K562 (cell line): Measurements from ENCODE around the gene PCBP3. TPM values are rescaled to one million over a fixed set of nuclear protein-coding genes. Genes with fewer than 3 reads are reported as not detected.

Source experiments
- ATAC-seq: fragments of 200-7000 bp; cut with Tn5 transposase; 3 replicates; pipeline ENCODE4 v1.9.1; 2020; ENCODE audit warnings: moderate library complexity
- BruUV-seq: library from RNA; stranded (reverse); fragments of 400-500 nt; replicated peaks from 2 replicates; lab custom pipeline; 2021; lab: Mats Ljungman, UMichigan
- CTCF ChIA-PET: fragments of 300-600 bp; formaldehyde crosslinking; extraction: SDS; loops from one replicate; lab custom pipeline; 2021; ENCODE audit warnings: low intra/inter-chr PET ratio; lab: Yijun Ruan, JAX
- POLR2A ChIA-PET: fragments of 300-600, 350-650 bp; sonication (Branson Sonifier 250); formaldehyde crosslinking; extraction: SDS; loops from one replicate; lab custom pipeline; 2021; ENCODE audit warnings: antibody characterized with exemption, inconsistent platforms; lab: Yijun Ruan, JAX
- DNase-seq, 4 experiments: peaks; one replicate each; pipeline versions ENCODE4 v3.0.0 to v3.0.0-alpha.2; 2011 to 2018; ENCODE audit warnings: low spot score in 3 of 4, mixed read lengths in 3 of 4; ENCODE audit errors: extremely low read depth in 1 of 4
- FAIRE-seq: peaks from 2 replicates; lab custom pipeline; 2011; peaks lifted over from hg19 to GRCh38; lab: Jason Lieb, UNC
- H2AFZ ChIP-seq: 2 replicates; pipeline ENCODE4 v1.6.0; 2011; ENCODE audit warnings: low read depth, low read length, control low read depth, inconsistent platforms
- H3K27ac ChIP-seq: fragments of 200-600 bp; 3 replicates; pipeline ENCODE4 v1.8.0; 2011; ENCODE audit warnings: low read depth, mild to moderate bottlenecking, control low read depth, inconsistent platforms, low read length, moderate library complexity, mixed read lengths; ENCODE audit errors: extremely low read depth
- H3K27me3 ChIP-seq, 2 experiments: fragments of 300-600 bp in 1 of 2; 2 replicates in 1 of 2; 3 replicates in 1 of 2; pipeline versions ENCODE4 v1.6.0 to v1.8.0; 2011; ENCODE audit warnings: inconsistent platforms in 2 of 2, low read length in 2 of 2, mild to moderate bottlenecking in 1 of 2, mixed read lengths in 1 of 2, moderate library complexity in 1 of 2; ENCODE audit not compliant: control insufficient read depth in 2 of 2, insufficient read depth in 2 of 2
- H3K36me3 ChIP-seq: fragments of 300-600 bp; 3 replicates; pipeline ENCODE4 v1.8.0; 2011; ENCODE audit warnings: mild to moderate bottlenecking, low read length, inconsistent platforms; ENCODE audit not compliant: control insufficient read depth, insufficient read depth
- H3K4me1 ChIP-seq, 2 experiments: fragments of 200-600 bp in 1 of 2; replicated peaks in 1 of 2; 2 replicates in 1 of 2; 3 replicates in 1 of 2; pipeline versions ENCODE4 v1.5.1 to v1.8.0; 2011; ENCODE audit warnings: inconsistent platforms in 2 of 2, low read length in 2 of 2, mild to moderate bottlenecking in 1 of 2, mixed read lengths in 1 of 2, moderate library complexity in 1 of 2; ENCODE audit not compliant: control insufficient read depth in 2 of 2, insufficient read depth in 2 of 2
- H3K4me2 ChIP-seq: 2 replicates; pipeline ENCODE4 v1.6.1; 2011; ENCODE audit warnings: low read length, control low read depth, inconsistent platforms, mixed read lengths; ENCODE audit not compliant: insufficient read depth
- H3K4me3 ChIP-seq: fragments of 200-600 bp; sonication (generic), shearing (Covaris generic); 2 replicates; pipeline ENCODE4 v1.5.1; 2016; ENCODE audit warnings: control low read depth, inconsistent platforms
- H3K79me2 ChIP-seq: fragments of 200-600 bp; 3 replicates; pipeline ENCODE4 v1.8.0; 2011; ENCODE audit warnings: low read length, inconsistent platforms; ENCODE audit not compliant: control insufficient read depth, insufficient read depth
- H3K9ac ChIP-seq, 2 experiments: 2 replicates each; pipeline versions ENCODE4 v1.6.0 to v1.6.1; 2011; ENCODE audit warnings: low read depth in 2 of 2, low read length in 2 of 2, control low read depth in 1 of 2, inconsistent platforms in 1 of 2, mild to moderate bottlenecking in 1 of 2, mixed read lengths in 1 of 2; ENCODE audit not compliant: insufficient read depth in 1 of 2
- H3K9me1 ChIP-seq: one replicate; pipeline ENCODE4 v1.6.0; 2011; ENCODE audit warnings: inconsistent platforms, mild to moderate bottlenecking, low read length, moderate library complexity; ENCODE audit not compliant: control insufficient read depth, insufficient read depth
- H3K9me3 ChIP-seq: replicated peaks from 2 replicates; pipeline ENCODE4 v1.5.1; 2011; ENCODE audit warnings: low read depth, low read length, inconsistent platforms; ENCODE audit not compliant: control insufficient read depth, insufficient read depth
- H4K20me1 ChIP-seq: replicated peaks from 2 replicates; pipeline ENCODE4 v1.6.1; 2011; ENCODE audit warnings: low read length, inconsistent platforms, mixed read lengths; ENCODE audit not compliant: control insufficient read depth, insufficient read depth
- CCNT2 ChIP-seq: IDR thresholded peaks from 2 replicates; pipeline ENCODE4 v1.6.1; 2011; ENCODE audit warnings: borderline replicate concordance, low read depth, mild to moderate bottlenecking, moderate library complexity, mixed read lengths, low read length; ENCODE audit not compliant: insufficient read length; ENCODE audit errors: extremely low read depth
- ETS2 ChIP-seq: IDR thresholded peaks from 2 replicates; pipeline ENCODE4 v1.6.1; 2016; ENCODE audit warnings: borderline replicate concordance, missing genetic modification characterization, mild to moderate bottlenecking, moderate library complexity, missing compliant biosample characterization; ENCODE audit not compliant: poor library complexity, severe bottlenecking
- KDM4B ChIP-seq, 2 experiments: fragments of 450-650 bp in 1 of 2; sonication (generic) in 1 of 2; IDR thresholded peaks; 2 replicates each; pipeline ENCODE4 v1.6.1; 2016 to 2017; ENCODE audit warnings: borderline replicate concordance in 2 of 2, antibody characterized with exemption in 1 of 2, low read depth in 1 of 2, mild to moderate bottlenecking in 1 of 2
- NFE2L1 ChIP-seq: fragments of 450-650 bp; IDR thresholded peaks from 2 replicates; pipeline ENCODE4 v1.6.1; 2016; ENCODE audit warnings: missing genetic modification characterization, low read depth, mild to moderate bottlenecking, missing compliant biosample characterization, moderate library complexity, borderline replicate concordance
- NFYB ChIP-seq: IDR thresholded peaks from 2 replicates; pipeline ENCODE4 v1.6.1; 2011; ENCODE audit warnings: mild to moderate bottlenecking, moderate library complexity; ENCODE audit not compliant: insufficient read length; ENCODE audit errors: extremely low read depth
- ZNF316 ChIP-seq: fragments of 450-650 bp; IDR thresholded peaks from 2 replicates; pipeline ENCODE4 v1.6.1; 2016
- WGBS: fragments of 100-300 bp; shearing (Covaris generic); methylation state at CpG from one replicate; pipeline ENCODE4 v1.1.6; 2016; ENCODE audit warnings: low coverage, mixed read lengths; ENCODE audit not compliant: insufficient coverage; ENCODE audit errors: missing lambda C conversion rate; 5-methylcytosine and 5-hydroxymethylcytosine counted together
- in situ Hi-C: fragments of 300-500 bp; cut with MboI; formaldehyde crosslinking; loops from 4 replicates; pipeline ENCODE4 v1.15.0; 2018; ENCODE audit warnings: inconsistent platforms, mixed read lengths
- intact Hi-C: fragments of 100-400 bp; cut with micrococcal nuclease; formaldehyde crosslinking; loops from 2 replicates; pipeline ENCODE4 v1.14.2; 2022
- polyA plus RNA-seq, 8 experiments: library from polyadenylated mRNA; depleted of rRNA in 4 of 8; stranded (reverse) in 5 of 8; unstranded in 3 of 8; fragments of >200 nt; fragmentation: Nextera tagmentation in 2 of 8; fragmentation: Illumina TruSeq in 1 of 8; extraction: Ambion mirVana in 2 of 8; extraction: Trizol in 1 of 8; gene quantifications; 2 replicates each; pipeline versions ENCODE4 v1.2.1 to v1.2.3, GENCODE V29; 2011 to 2014; ENCODE audit warnings: inconsistent platforms in 1 of 8, missing spikeins in 1 of 8
- total RNA-seq, 7 experiments: library from RNA; depleted of rRNA in 6 of 7; stranded (reverse); fragments of >200 nt in 6 of 7; fragmentation: Illumina TruSeq in 2 of 7; extraction: Trizol in 2 of 7; gene quantifications; 2 replicates each; pipeline versions ENCODE4 v1.2.1 to v1.2.3, GENCODE V29; 2011 to 2021; ENCODE audit warnings: low replicate concordance in 1 of 7
- TF ChIP-seq, protein P1 (sequence below): fragments of 150-350 bp; IDR thresholded peaks from 2 replicates; pipeline ENCODE4 v1.6.1; 2014; ENCODE audit warnings: low read depth, mild to moderate bottlenecking, low read length, borderline replicate concordance
- TF ChIP-seq, protein P2 (sequence below), 2 experiments: fragments of 450-650 bp in 1 of 2; sonication (generic) in 1 of 2; formaldehyde crosslinking in 1 of 2; IDR thresholded peaks in 1 of 2; conservative IDR thresholded peaks in 1 of 2; 2 replicates each; pipeline versions ENCODE4 v1.6.1 to v1.8.1; 2016 to 2023; ENCODE audit warnings: mild to moderate bottlenecking in 2 of 2, moderate library complexity in 2 of 2, inconsistent platforms in 1 of 2, missing genetic modification reagents in 1 of 2

PCBP3 gene
- total and polyA plus RNA-seq, 9 of the 15 experiments (the other 6 are each of a cell fraction or from before 2014, with no cell fraction given): 0.18 TPM; not detected in 8

DNA sequence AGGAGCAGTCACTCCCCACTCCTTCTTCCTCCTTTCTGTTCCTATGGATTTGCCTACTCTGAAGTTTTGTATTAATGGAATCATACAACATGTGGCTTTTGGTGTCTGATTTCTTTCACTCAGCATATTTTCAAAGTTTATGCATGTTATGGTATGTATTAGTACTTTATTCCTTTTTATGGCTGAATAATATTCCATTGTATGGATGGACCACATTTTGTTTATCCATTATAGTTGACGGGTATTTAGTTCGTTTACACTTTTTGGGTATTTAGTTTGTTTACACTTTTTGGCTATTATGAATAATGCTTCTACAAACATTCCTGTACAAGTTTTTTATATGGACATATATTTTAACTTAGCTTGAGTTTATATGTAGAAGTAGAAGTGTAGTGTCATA lies 113.1 kb downstream of the PCBP3 start:
- intact Hi-C loops: no loop called here
- Histone ChIP-seq H3K4me1 (no peaks in the 10 kb centered on the region), H3K9me1 (no peaks in the 10 kb centered on the region), H3K27ac (no peak overlapping the region), H2AFZ (no peak overlapping the region), H3K79me2 (no peaks in the 10 kb centered on the region), H3K4me2 (no peak overlapping the region), H3K27me3 (peaks cover 6 to 14% of the 10 kb centered on the region in 2 experiments), H3K36me3 (no peaks in the 10 kb centered on the region), H3K4me3 (no peak overlapping the region), H3K9me3 (no peaks in the 10 kb centered on the region), H4K20me1 (no peaks in the 10 kb centered on the region), H3K9ac (no peak overlapping the region)
- no TSS peak for BruUV-seq
- no peak for ATAC-seq
- ChIA-PET CTCF (no interaction called here), POLR2A (interaction anchor here (0.6 kb wide), 1 partner anchor 18 kb away, joined by 3 read pairs; no protein-coding TSS in a partner anchor)
- 0% methylated on average over 2 of the region's 2 CpGs for WGBS
- DNase-seq: no peak
- no peak for FAIRE-seq
- TF ChIP-seq ZNF316 (peak; percentile 16; the same call in 1 of the 2 replicates), NFE2L1 (tag) (no peak), NFYB (no peak), CCNT2 (no peak), KDM4B (IDR thresholded peaks at IDR 0.05; ENCODE audit: borderline replicate concordance in 2 of 2, low read depth in 1 of 2) (no peak)
- in situ Hi-C loops: no loop called here

DNA sequence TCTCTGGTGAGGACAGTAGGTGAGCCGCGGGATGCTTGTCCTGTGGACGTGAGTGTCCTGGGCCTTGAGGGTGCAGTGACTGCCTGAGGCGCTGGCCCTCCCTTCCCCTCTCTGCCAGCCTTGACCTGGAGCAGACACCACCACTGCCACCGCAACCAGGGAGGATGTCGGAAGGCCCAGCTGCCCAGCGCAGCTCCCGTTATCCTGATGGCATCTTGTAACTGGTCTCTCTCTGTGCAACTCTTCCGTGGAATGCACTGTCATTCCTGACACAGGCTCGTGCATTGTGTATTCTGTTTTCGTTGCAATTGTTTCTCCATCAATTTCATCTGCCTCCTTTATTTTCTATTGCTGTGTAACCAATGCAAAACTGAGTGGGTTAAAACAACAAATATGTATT lies 118.2 kb downstream of the PCBP3 start:
- Histone ChIP-seq H3K4me3 (no peak overlapping the region), H3K9ac (no peak overlapping the region), H4K20me1 (no peaks in the 10 kb centered on the region; the same call in 1 of the 2 replicates), H3K9me1 (no peaks in the 10 kb centered on the region), H2AFZ (no peak overlapping the region), H3K9me3 (no peaks in the 10 kb centered on the region), H3K4me2 (no peak overlapping the region), H3K79me2 (no peaks in the 10 kb centered on the region), H3K27ac (no peak overlapping the region), H3K36me3 (no peaks in the 10 kb centered on the region), H3K4me1 (peaks cover 0 to 3% of the 10 kb centered on the region in 2 experiments; a peak in 1 of 5 replicates), H3K27me3 (peaks cover 36 to 62% of the 10 kb centered on the region in 2 experiments)
- POLR2A ChIA-PET: no interaction called here
- no TSS peak for BruUV-seq
- ATAC-seq (no peak), FAIRE-seq (no peak), DNase-seq (no peak)
- WGBS: 0% methylated on average over 10 of the region's 11 CpGs
- intact Hi-C loops (no loop called here), in situ Hi-C loops (no loop called here)
- CTCF ChIA-PET: no interaction called here
- no peak for TF ChIP-seq ETS2 (tag)
- TF ChIP-seq, protein P1, sequence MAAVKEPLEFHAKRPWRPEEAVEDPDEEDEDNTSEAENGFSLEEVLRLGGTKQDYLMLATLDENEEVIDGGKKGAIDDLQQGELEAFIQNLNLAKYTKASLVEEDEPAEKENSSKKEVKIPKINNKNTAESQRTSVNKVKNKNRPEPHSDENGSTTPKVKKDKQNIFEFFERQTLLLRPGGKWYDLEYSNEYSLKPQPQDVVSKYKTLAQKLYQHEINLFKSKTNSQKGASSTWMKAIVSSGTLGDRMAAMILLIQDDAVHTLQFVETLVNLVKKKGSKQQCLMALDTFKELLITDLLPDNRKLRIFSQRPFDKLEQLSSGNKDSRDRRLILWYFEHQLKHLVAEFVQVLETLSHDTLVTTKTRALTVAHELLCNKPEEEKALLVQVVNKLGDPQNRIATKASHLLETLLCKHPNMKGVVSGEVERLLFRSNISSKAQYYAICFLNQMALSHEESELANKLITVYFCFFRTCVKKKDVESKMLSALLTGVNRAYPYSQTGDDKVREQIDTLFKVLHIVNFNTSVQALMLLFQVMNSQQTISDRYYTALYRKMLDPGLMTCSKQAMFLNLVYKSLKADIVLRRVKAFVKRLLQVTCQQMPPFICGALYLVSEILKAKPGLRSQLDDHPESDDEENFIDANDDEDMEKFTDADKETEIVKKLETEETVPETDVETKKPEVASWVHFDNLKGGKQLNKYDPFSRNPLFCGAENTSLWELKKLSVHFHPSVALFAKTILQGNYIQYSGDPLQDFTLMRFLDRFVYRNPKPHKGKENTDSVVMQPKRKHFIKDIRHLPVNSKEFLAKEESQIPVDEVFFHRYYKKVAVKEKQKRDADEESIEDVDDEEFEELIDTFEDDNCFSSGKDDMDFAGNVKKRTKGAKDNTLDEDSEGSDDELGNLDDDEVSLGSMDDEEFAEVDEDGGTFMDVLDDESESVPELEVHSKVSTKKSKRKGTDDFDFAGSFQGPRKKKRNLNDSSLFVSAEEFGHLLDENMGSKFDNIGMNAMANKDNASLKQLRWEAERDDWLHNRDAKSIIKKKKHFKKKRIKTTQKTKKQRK: no peak
- TF ChIP-seq, protein P2, sequence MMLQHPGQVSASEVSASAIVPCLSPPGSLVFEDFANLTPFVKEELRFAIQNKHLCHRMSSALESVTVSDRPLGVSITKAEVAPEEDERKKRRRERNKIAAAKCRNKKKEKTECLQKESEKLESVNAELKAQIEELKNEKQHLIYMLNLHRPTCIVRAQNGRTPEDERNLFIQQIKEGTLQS (IDR thresholded peaks at IDR 0.05): no peak
- TF ChIP-seq, protein P2 (CRISPR knock-in tag; conservative IDR thresholded peaks at IDR 0.05): no peak
